Upper lobe of left lung (tissue), 4 donors: Measurements from ENCODE around the gene HDGFL2.

Experiments used
- CTCF ChIP-seq, 6 experiments: fragments of 450-650 bp in 4 of 6; fragments of 200-600 bp in 2 of 6; sonication (generic) in 2 of 6; IDR thresholded peaks; one replicate each; pipeline ENCODE4 v1.5.1; 2016 to 2019; ENCODE audit warnings: antibody characterized with exemption in 6 of 6
- POLR2A ChIP-seq, 4 donors: fragments of 450-650 bp; IDR thresholded peaks; one replicate each; pipeline ENCODE4 v1.5.1; 2016 to 2017; ENCODE audit warnings: antibody characterized with exemption in 4 of 4, mild to moderate bottlenecking in 2 of 4

GRCh38 chr19:4517451-4518057 lies 45.5 kb downstream of the HDGFL2 start:
- TF ChIP-seq POLR2A (IDR thresholded peaks at IDR 0.05): no peak
- TF ChIP-seq CTCF (IDR thresholded peaks at IDR 0.05): no peak
